GM12801 (cell line): Measurements from ENCODE around the gene ART1.

ENCODE experiments used
- CTCF ChIP-seq: IDR thresholded peaks from one replicate; pipeline ENCODE4 v1.5.1; 2011; ENCODE audit warnings: control low read depth; ENCODE audit not compliant: insufficient read length; ENCODE audit errors: extremely low read depth

The ART1 gene

DNA sequence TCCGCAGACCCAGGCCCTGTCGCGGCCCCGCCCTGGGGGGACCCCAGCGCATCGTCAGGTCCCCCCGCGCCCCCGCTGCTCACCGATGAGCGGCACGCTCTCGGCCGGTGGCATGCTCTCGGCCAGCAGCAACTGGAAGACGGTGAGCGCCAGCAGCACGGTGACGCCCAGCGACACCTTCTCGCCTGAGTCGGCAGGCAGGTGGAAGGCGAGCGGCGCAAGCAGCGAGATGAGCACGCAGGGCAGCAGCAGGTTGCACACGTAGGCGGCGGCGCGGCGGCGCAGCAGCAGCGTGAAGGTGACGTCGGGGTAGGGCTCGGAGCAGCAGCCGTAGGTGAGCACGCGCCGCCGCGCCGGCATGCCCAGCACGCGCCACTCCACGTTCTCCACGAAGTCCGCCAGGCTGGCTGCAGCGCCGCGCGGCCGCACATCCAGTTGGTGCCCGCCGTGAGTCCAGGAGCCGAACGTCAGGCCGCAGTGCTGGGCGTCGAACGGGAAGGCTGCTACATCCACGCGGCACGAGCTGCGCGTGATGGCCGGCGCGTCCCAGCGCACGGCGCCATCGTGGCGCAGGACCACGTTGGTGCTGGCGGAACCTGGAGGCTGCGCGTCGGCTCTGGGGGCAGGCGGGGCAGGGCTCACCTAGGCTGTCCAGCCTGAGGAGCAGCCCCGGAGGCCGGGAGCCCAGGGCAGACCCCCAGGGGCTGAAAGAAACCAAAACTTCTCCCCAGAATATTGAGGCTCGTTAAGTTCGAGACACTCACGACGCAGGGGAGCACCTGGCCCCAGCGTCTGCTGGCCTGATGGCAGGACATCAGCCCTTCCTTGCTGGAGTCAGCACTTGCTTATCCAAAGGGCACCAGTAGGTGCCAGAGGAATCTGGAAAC is 22.5 kb downstream of the ART1 start:
- no peak for TF ChIP-seq CTCF

DNA sequence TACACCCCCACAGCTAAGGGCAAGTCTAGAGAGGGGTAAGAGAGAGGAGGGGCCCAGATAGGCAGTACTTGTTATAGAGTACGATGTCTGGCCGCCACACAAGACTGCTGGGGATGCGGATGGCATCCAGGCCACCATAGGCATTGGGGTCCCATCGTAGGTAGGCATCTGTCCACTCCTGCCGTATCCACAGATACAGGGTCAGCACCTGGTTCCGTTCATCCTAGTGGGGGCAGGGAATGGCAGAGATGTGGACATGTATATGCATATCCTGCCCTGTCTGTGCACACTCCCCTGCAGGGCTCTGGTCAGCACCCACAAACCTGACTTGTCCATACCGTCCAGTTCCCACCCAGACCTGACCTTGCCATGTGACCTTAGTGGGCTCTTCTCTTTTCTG is 24.2 kb downstream of the ART1 start:
- no peak for TF ChIP-seq CTCF

DNA sequence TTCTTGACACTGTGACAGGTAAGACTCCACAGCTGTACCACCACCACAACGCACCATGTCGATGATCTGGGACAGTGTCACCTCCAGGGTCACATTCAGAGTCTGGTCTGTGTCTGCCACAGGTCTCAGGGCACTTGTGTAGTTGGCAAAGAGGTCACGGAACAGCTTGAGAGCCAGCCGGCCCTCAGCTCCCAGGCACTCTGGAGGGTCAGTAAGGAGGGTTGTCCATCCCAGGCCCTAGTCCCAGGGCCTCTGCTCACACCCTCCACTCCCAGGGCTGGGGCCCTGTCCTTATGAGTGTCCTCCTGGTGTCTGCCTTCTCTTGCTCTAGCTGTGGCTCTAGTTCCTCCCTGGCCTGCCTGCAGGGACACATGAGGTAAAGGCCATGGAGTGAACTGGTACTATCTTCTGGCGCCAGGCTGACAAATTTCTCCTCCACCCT is 24.8 kb downstream of the ART1 start:
- no peak for TF ChIP-seq CTCF

DNA sequence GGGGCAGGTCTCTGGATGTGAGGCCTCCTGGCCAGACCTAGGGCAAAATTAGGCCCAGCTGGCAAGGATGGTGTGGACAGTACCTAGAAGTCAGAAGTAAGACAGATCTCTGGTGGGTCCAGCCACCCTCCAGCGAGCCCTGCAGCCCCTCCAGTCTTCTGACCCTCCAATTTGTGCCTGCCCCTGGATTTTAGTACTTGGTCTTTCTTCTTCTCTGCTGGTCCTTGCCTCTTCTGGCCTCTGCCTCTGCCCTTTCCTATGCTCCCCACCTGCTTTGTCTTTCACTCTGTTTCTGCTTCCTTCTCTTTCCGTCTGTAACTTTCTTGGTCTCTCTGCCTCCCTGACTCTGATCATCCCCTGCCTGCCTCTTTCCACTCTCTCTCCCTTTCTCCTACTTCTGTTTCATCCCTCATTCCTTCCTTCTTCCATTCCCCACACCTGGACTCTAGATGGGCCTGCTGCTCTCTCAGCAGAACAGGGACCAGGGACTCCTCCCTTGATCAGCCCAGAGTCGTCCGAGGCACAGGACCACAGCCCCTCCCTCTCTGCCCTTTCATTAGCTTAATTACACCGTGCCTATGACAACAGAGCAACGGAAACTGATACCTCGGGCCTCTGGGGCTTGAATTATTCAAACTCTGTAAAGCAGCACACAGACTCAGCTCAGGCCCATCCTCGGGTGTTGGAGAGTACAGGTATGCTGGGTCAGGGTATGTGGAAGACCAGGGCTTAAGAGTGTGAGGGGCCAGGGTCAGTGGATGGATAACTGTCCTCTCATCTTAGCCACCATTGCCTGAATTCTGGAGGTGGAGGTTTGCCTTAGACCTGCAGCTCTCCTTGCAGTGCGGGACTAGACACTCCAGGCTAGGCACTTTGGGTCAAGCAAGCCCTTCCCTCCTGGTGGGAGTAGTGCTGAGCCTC is 26.7 kb downstream of the ART1 start, which contains the start of gene CHRNA10:
TSS of gene CHRNA10 (minus strand) at position 51 of the 921 bp plus-strand sequence. CDS start 72 bp downstream, outside the sequence.
- TF ChIP-seq CTCF: no peak

DNA sequence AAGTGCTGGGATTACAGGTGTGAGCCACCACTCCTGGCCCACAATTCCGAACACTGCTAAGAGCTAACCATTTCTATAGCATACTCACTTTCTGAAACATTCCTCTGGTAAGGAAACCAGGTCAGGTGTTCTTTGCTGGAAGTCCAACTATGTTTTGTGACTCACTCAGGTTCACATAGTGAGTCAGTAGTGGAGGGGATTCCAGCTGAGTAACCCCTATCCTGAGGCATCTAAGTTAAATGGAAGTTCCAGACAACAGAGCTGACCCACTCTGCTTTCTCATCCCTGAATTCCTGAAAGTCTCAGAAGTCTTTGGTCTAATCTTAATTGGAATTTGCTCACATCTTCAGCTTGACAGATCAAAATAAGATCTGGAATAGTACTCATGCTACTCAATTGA is 29.3 kb downstream of the ART1 start:
- TF ChIP-seq CTCF: no peak

- TF ChIP-seq CTCF: no peak
Observed at GRCh38 chr11:3675971-3676370, 31.0 kb downstream of the ART1 start.

GRCh38 chr11:3679077-3679476 is 34.1 kb downstream of the ART1 start:
- TF ChIP-seq CTCF: no peak
